HUES64 (cell line): Measurements from ENCODE around the gene DHRS3.

Experiments
- H3K27ac ChIP-seq: 2 replicates; pipeline ENCODE4 v1.7.0; 2013; ENCODE audit warnings: low read depth, low read length, inconsistent platforms
- H3K27me3 ChIP-seq: 2 replicates; pipeline ENCODE4 v1.6.1; 2013; ENCODE audit warnings: mild to moderate bottlenecking, low read length; ENCODE audit not compliant: insufficient read depth
- H3K36me3 ChIP-seq: 2 replicates; pipeline ENCODE4 v1.6.1; 2013; ENCODE audit warnings: mild to moderate bottlenecking, low read length; ENCODE audit not compliant: insufficient read depth
- H3K4me1 ChIP-seq: 2 replicates; pipeline ENCODE4 v1.6.1; 2013; ENCODE audit warnings: mild to moderate bottlenecking, low read length, moderate library complexity; ENCODE audit not compliant: insufficient read depth
- H3K4me3 ChIP-seq: 2 replicates; pipeline ENCODE4 v1.5.1; 2013; ENCODE audit warnings: mild to moderate bottlenecking, low read length, moderate library complexity
- H3K9ac ChIP-seq: 2 replicates; pipeline ENCODE4 v1.6.1; 2013; ENCODE audit warnings: mild to moderate bottlenecking, low read depth, low read length
- H3K9me3 ChIP-seq: 2 replicates; pipeline ENCODE4 v1.6.1; 2013; ENCODE audit warnings: low read depth, low read length; ENCODE audit not compliant: insufficient read depth
- WGBS: fragments of 150-250, 120-280 bp; methylation state at CpG from one replicate; pipeline ENCODE4 v1.1.7; 2013; ENCODE audit warnings: missing lambda C conversion rate; 5-methylcytosine and 5-hydroxymethylcytosine counted together

DHRS3 gene

DNA sequence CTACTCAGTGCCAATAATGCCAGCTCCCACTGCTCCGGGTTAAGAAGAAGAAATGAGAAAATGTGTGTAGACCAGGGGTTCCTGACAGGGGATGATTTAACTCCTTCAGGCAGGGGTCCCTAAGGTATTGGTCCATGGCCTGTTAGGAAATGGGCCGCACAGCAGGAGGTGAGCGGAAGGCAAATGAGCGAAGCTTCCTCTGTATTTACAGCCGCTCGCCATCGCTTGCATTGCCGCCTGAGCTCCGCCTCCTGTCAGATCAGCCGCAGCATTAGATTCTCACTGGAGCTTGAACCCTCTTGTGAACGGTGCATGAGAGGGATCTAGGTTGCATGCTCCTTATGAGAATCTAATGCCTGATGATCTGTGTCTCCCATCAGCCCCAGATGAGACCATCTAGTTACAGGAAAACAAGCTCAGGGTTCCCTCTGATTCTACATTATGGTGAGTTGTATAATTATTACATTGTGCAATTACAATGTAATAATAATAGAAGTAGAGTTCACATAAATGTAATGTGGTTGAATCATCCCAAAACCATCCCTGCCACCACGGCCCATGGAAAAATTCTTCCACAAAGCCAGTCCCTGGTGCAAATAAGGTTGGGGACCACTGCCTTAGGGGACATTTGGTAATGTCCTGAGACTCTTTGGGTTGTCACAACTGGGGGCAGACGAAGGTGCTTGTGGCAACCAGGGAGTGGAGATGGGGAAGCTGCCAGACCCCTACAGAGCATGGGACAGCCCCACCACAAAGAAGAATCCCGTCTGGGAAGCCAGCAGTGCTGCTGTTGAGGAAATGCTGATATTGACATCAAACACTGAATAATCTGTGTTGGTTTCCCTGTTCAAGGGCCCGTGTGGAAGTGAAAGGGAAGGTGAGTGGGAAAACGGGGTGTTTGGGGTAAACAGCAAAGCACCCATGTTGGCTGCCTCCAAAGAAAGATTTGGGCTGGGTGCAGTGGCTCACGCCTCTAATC, 60.8 kb downstream of the DHRS3 start:
- Histone ChIP-seq H3K4me1 (peaks cover 5% of the 10 kb centered on the region; the same call in 1 of the 2 replicates), H3K27ac (no peak overlapping the region; the same call in 1 of the 2 replicates), H3K9me3 (peaks cover 3% of the 10 kb centered on the region; the same call in 1 of the 2 replicates), H3K36me3 (no peaks in the 10 kb centered on the region), H3K4me3 (no peak overlapping the region), H3K27me3 (no peaks in the 10 kb centered on the region), H3K9ac (no peak overlapping the region)
- WGBS: 85% methylated on average over 17 of the region's 17 CpGs

DNA sequence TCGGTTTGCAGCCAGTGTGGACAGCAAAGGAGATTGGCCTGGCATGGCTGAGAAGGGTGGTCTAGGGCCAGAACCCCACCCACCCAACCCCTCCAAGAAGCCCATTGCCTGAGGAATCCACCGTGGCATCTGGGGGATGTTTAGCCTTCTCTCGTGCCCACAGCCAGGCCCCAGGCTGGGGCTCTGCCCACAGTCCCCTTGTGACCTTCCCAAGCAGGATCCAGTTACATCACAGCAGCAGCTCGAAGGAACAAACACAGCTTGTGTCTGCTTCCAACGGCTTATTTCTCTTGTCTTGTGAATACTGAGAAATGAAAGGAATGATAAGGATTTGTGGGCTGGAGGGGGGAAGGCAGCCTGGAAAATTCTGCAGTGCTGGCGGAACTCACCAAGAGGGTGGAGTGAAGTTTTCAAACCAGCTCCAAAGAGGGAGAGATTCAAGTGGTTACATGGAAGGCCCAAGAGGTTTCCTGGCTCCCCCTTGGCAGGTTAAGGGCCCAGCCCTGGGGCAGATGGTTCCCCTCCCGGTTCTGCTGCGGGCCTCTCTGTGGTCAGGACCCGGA, 61.6 kb downstream of the DHRS3 start:
- WGBS: 56% methylated on average over 9 of the region's 9 CpGs
- peaks cover 3% of the 10 kb centered on the region; the same call in 1 of the 2 replicates for H3K9me3 ChIP-seq
- no peak overlapping the region for H3K4me3 ChIP-seq
- H3K27ac ChIP-seq: no peak overlapping the region; the same call in 1 of the 2 replicates
- no peaks in the 10 kb centered on the region for H3K27me3 ChIP-seq
- H3K36me3 ChIP-seq: no peaks in the 10 kb centered on the region
- peaks cover 5% of the 10 kb centered on the region; the same call in 1 of the 2 replicates for H3K4me1 ChIP-seq
- no peak overlapping the region for H3K9ac ChIP-seq

DNA sequence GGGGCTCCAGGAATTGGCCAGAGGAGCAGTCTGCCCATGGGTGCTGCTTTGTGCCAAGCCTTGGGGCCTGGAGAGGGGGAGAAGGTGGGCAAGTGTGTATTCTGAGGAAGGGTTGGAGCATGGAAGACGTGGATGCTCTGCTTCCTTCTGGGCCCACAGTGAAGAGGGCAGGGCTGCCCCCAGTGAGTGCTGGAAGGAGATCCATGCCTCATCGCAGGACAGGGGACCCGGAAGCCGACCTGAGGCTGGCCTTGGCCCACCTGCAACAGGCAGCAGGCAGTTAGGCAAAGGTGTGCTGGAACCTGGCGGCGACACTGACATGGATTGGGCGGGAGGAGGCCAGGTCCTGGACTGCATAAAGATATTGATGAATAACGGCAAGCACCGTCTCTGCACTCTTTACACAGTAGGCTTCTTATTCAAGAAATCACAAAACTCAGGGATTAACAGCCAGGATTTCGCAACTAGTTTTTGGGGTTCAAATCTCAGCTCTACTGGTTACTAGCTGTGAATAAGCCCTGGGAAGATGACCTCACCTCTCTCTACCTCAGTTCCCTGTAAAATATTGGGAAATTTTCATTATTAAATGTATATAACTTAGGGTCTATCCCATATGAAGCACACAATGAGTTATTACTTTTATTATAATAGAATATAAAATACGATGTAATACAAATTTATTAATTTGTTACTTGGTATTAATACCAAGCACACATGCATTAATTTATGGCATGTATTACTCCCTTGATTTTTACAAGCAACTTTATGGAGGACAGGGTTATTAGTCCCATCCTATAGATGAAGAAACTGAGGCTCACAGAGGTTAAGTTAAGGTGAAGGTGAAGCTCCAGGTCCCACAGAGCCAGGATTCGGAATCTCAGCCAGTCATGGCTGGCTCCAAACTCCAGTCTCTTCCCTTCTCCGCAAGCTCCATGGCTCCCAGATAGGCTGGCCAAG, 62.3 kb downstream of the DHRS3 start:
- 93% methylated on average over 12 of the region's 13 CpGs for WGBS
- H3K27me3 ChIP-seq: no peaks in the 10 kb centered on the region

DNA sequence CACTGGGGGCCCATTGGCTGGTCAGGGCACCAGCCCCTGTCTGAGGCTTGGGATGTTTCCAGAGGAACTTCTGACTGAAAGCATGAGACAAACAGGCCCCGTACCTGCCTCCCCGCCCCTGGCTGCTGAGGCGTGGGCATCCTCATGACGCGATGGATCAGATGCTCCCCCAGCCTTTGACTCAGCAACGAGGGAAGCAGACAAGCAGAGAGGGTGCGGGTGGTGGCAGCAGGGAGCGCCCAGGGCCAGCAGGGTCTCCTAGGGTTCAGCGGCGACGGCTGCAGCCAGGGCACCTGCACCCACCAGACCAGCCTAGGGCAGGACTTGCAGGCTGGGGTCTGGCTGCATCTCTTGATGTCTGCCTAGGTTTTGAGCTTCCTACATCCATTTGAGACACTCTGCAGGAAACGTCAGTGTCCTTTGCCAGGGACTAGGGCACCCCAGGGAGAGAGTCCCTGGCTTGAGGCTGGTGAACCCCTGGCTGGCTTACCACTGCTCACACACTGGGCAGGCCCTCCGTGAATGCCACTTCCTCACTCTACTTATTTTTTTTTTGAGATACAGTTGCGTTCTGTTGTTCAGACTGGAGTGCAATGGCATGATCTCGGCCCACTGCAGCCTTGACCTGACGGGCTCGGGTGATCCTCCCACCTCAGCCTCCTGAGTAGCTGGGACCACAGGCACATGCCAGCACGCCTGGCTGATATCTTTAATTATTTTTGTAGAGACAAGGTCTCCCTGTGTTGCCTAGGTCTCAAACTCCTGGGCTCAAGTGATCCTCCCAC, 63.3 kb downstream of the DHRS3 start:
- H3K4me1 ChIP-seq: peaks cover 5% of the 10 kb centered on the region; the same call in 1 of the 2 replicates
- H3K9ac ChIP-seq: no peak overlapping the region
- H3K27me3 ChIP-seq: no peaks in the 10 kb centered on the region
- WGBS: 95% methylated on average over 18 of the region's 18 CpGs
- H3K27ac ChIP-seq: no peak overlapping the region
- no peak overlapping the region for H3K4me3 ChIP-seq
- peaks cover 3% of the 10 kb centered on the region; the same call in 1 of the 2 replicates for H3K9me3 ChIP-seq
- H3K36me3 ChIP-seq: no peaks in the 10 kb centered on the region

More for the DNA sequence above, 62.3 kb downstream of the DHRS3 start:
- Histone ChIP-seq H3K9ac (no peak overlapping the region), H3K36me3 (no peaks in the 10 kb centered on the region), H3K27ac (no peak overlapping the region), H3K9me3 (peaks cover 3% of the 10 kb centered on the region; the same call in 1 of the 2 replicates), H3K4me3 (no peak overlapping the region), H3K4me1 (peaks cover 5% of the 10 kb centered on the region; the same call in 1 of the 2 replicates)

DNA sequence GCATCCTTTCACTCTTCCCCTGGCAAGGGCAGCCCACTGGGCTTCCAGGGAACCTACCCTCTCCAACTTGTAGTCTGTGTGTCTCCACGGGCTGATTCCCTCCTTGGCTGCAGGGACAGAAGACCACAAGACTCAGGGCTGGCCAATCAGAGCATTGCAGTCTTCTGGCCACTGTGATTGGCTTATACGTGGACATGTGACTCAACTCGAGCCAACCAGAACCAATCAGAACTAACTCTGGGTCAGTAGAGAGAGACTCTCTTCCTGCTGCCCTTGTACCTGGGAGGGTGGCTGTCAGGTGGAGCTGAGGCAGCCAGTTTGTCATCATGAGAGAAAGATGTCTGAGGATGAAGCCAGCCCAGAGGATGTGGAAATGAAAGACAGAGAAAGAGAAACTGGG, 64.0 kb downstream of the DHRS3 start:
- peaks cover 3% of the 10 kb centered on the region; the same call in 1 of the 2 replicates for H3K9me3 ChIP-seq
- H3K4me3 ChIP-seq: no peak overlapping the region
- H3K36me3 ChIP-seq: no peaks in the 10 kb centered on the region
- no peaks in the 10 kb centered on the region for H3K27me3 ChIP-seq
- H3K9ac ChIP-seq: no peak overlapping the region
- peaks cover 10% of the 10 kb centered on the region; the same call in 1 of the 2 replicates for H3K4me1 ChIP-seq
- H3K27ac ChIP-seq: no peak overlapping the region
- WGBS: 81% methylated on average over 3 of the region's 3 CpGs

DNA sequence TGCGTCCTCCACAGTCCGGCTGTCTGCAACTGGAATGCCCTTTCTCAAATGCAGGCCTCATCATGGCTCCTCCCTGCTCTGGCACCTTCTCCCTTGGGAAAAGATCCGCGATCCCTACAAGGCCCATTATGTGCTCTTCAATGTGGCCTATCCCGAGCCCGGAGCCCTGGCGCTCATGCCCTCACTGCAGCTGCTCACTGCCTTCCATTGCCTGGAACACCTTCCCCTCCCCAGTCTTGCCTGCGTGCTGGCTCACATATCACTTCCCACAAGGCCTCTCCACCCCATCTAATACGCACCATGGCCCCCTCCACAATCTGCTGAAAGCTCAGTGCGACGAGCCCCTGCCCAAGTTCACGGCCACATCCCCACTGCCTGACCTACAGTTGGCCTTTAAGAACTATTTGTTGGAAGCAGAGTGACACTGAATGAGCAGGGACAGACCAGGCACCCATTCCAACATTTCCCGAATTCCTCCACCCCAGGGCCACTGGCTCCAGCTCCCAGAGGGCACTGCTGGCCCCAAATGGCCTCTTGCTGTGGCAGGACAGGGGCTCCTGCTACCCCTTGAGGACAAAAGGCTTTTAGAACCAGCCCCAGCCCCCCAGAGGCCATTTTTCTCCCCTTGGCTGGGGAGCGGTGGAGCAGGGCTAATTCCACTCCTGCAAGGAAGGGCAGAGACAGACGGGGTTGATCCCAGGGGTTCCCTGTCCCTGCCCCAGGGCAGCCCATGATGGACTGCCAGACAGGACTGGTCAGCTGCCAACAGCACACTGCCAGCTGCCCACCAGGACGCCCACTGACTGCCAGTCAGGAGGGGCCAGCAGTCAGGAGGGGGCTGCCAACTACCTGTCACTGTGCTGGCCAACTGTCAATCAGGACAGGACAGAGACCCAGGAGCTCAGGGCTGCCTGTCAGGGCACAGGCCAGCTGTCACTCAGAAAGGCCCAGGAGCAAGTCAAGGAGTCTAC, 64.8 kb downstream of the DHRS3 start:
- Histone ChIP-seq H3K27me3 (no peaks in the 10 kb centered on the region), H3K9ac (no peak overlapping the region), H3K36me3 (no peaks in the 10 kb centered on the region), H3K27ac (no peak overlapping the region), H3K4me1 (peaks cover 10% of the 10 kb centered on the region; the same call in 1 of the 2 replicates), H3K9me3 (peaks cover 3% of the 10 kb centered on the region; the same call in 1 of the 2 replicates), H3K4me3 (no peak overlapping the region)
- 82% methylated on average over 16 of the region's 16 CpGs for WGBS

DNA sequence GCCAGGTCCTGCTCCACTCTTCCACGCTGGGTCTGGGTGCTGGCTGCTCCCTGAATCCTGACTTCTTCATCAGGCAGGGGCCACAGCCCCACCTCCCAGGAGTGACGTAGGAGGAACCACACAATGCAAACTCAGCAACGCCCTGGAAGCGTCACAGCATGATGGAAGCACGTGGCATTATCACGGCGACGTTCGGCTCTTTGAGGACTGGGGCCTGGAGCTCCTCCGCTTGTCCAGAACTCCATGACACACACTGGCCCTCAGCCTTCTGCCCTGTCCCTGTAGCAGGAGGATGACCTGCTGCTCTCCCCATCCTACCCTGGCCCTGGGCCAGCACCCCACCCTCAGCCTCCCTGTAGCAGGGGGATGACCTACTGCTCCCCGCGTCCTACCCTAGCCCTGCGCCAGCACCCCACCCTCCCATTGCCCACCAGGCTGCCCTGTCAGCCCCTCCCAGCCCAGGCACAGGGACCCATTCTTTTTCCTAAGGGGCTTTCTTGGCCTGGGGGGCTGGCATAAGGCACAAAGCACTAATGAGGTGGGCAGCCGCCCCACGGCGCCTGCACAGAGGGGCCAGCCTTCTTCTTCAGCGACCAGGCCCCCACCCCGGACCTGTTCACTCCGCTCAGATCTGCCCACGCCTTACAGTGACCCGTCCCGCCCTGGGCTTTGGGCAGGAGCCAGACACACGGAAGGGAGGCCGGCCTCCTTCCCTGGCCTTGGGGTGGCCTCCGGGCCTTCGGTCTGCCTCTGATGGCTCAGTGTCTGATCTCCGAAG, 65.7 kb downstream of the DHRS3 start:
- H3K36me3 ChIP-seq: no peaks in the 10 kb centered on the region
- peaks cover 10% of the 10 kb centered on the region; the same call in 1 of the 2 replicates for H3K4me1 ChIP-seq
- WGBS: 93% methylated on average over 27 of the region's 27 CpGs

DNA sequence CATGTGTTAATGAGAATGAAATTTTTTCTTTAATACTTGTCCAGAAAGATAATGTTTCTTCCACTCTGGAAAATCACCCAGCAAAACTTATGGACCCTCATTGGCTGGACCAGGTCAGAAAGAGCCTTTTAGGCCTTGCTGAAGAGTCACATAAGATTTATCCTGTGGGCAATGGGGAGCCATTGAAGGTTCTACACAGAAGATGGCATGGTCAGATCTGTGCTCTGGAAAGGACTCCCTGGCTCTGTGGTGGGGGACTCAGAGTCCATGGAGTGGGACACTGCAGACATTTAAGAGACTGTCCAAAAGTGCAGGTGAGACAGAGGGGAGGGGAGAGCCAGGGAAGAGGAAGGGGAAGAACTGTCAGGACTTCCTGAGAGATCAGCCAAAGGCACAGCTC, 66.4 kb downstream of the DHRS3 start:
- Histone ChIP-seq H3K27ac (no peak overlapping the region), H3K4me3 (no peak overlapping the region), H3K9ac (no peak overlapping the region), H3K9me3 (no peaks in the 10 kb centered on the region), H3K36me3 (no peaks in the 10 kb centered on the region), H3K27me3 (no peaks in the 10 kb centered on the region), H3K4me1 (peaks cover 7% of the 10 kb centered on the region; the same call in 1 of the 2 replicates)

More for the DNA sequence above, 65.7 kb downstream of the DHRS3 start:
- Histone ChIP-seq H3K4me3 (no peak overlapping the region), H3K9ac (no peak overlapping the region), H3K27me3 (no peaks in the 10 kb centered on the region), H3K9me3 (peaks cover 2% of the 10 kb centered on the region; the same call in 1 of the 2 replicates), H3K27ac (no peak overlapping the region)
